COLO829 (cell line): ENCODE data around the gene CCR5.

ENCODE experiments used
- DNase-seq: peaks from one replicate; pipeline ENCODE4 v3.0.0; 2012; ENCODE audit warnings: low spot score

The CCR5 gene

GRCh38 chr3:46359733-46360493, 10.8 kb upstream of the CCR5 start:
- DNase-seq = no peak

- no peak for DNase-seq
These were observed 9.8 kb upstream of the CCR5 start for GRCh38 chr3:46360907-46361306.

- no peak for DNase-seq
These were observed 9.1 kb upstream of the CCR5 start for GRCh38 chr3:46361408-46362283.

GRCh38 chr3:46365041-46365440, 5.7 kb upstream of the CCR5 start:
- DNase-seq = no peak

- no peak for DNase-seq
These were observed 4.8 kb upstream of the CCR5 start for GRCh38 chr3:46365737-46366524.

GRCh38 chr3:46367811-46368210, 2.9 kb upstream of the CCR5 start:
- DNase-seq = no peak

GRCh38 chr3:46368569-46368968, 2.2 kb upstream of the CCR5 start:
- no peak for DNase-seq

- DNase-seq = no peak
These were observed 1.6 kb upstream of the CCR5 start for GRCh38 chr3:46369151-46369550.

GRCh38 chr3:46369675-46370132, 1.0 kb upstream of the CCR5 start:
- no peak for DNase-seq

- no peak for DNase-seq
These were observed 984 bp downstream of the CCR5 start for GRCh38 chr3:46371519-46372340.

GRCh38 chr3:46372492-46373359, 2.0 kb downstream of the CCR5 start:
- no peak for DNase-seq

- DNase-seq = no peak
These were observed 4.0 kb downstream of the CCR5 start for GRCh38 chr3:46374755-46375154.

- DNase-seq = no peak
These were observed 4.5 kb downstream of the CCR5 start for GRCh38 chr3:46375218-46375617.

GRCh38 chr3:46375814-46376213, 5.1 kb downstream of the CCR5 start:
- no peak for DNase-seq

- DNase-seq = peak; percentile 80
These were observed 7.7 kb downstream of the CCR5 start for GRCh38 chr3:46378426-46378942.

GRCh38 chr3:46380471-46381221, 9.9 kb downstream of the CCR5 start:
- no peak for DNase-seq

GRCh38 chr3:46381625-46382024, 10.9 kb downstream of the CCR5 start:
- no peak for DNase-seq

GRCh38 chr3:46383211-46383950, 12.6 kb downstream of the CCR5 start:
- no peak for DNase-seq

GRCh38 chr3:46383951-46384330, 13.2 kb downstream of the CCR5 start:
- no peak for DNase-seq
